Epithelial cell of alveolus of lung (primary cell): ENCODE data around the gene TMEM167A. TPM values are rescaled to one million over a fixed set of nuclear protein-coding genes. Genes with fewer than 3 reads are reported as not detected.

Experiments used
- total RNA-seq: library from RNA; depleted of rRNA; stranded (reverse); fragments of >200 nt; gene quantifications from 2 replicates; pipeline ENCODE4 v1.2.1, GENCODE V29; 2015

TMEM167A gene, protein sequence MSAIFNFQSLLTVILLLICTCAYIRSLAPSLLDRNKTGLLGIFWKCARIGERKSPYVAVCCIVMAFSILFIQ
- 58.6 and 83.0 TPM in 2 replicates for total RNA-seq

GRCh38 chr5:83076742-83077661 is at the start of gene TMEM167A, which contains the start of gene XRCC4:
TSS of gene TMEM167A (minus strand) at chr5:83077394. CDS start at chr5:83077323, 71 bp downstream.
TSS of gene XRCC4 (plus strand) at chr5:83077547. CDS start at chr5:83104920, 27,373 bp downstream.

Other genes starting within 250 kb of the TMEM167A start
- gene XRCC4, start 153 bp upstream of the TMEM167A start, total RNA-seq, result 7.5 and 9.4 TPM in 2 replicates